Measurements from ENCODE around the gene PIM3. TPM values are rescaled to one million over a fixed set of nuclear protein-coding genes. Genes with fewer than 3 reads are reported as not detected.

Gene PIM3
- total and polyA plus RNA-seq, 2 donors = 36.0 to 57.6 TPM

DNA sequence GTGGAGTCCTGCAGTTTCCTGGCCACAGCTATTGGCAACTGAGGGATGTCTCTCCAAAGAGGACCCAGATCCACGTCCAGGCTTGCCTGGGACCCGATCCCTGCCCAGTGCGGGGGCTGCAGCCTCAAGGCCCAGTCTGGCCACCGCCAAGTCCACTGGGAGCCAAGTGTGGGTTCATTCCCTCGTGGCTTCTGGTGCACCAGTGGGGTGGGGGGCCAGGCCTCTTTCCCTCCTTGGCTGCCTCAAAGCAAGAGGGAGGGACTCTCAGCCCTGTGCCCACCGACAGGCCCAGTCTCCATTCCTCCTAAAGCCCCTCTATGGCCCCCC is 13.3 kb upstream of the PIM3 start:
- H3K36me3 ChIP-seq (ENCODE audit: control insufficient read depth in 2 of 2, insufficient read depth in 2 of 2, low read length in 1 of 2) = no peaks in the 10 kb centered on the region
- peaks cover 0 to 11% of the 10 kb centered on the region in 2 donors for H3K4me1 ChIP-seq (ENCODE audit: control insufficient read depth in 2 of 2, insufficient read depth in 2 of 2, low read length in 2 of 2)
- no peaks in the 10 kb centered on the region for H3K27me3 ChIP-seq (ENCODE audit: control insufficient read depth in 2 of 2, insufficient read depth in 1 of 2, low read length in 1 of 2)
- H3K9me3 ChIP-seq (ENCODE audit: control insufficient read depth in 2 of 2, insufficient read depth in 1 of 2, low read length in 1 of 2) = no peaks in the 10 kb centered on the region
- no peak overlapping the region for H3K4me3 ChIP-seq (ENCODE audit: low read length in 2 of 2)
- WGBS = 90% methylated on average over 6 of the region's 6 CpGs
- no peak for DNase-seq (ENCODE audit: low read depth in 6 of 9, low spot score in 9 of 9)
- no peak overlapping the region for H3K27ac ChIP-seq (ENCODE audit: low read depth in 1 of 2, low read length in 1 of 2)

DNA sequence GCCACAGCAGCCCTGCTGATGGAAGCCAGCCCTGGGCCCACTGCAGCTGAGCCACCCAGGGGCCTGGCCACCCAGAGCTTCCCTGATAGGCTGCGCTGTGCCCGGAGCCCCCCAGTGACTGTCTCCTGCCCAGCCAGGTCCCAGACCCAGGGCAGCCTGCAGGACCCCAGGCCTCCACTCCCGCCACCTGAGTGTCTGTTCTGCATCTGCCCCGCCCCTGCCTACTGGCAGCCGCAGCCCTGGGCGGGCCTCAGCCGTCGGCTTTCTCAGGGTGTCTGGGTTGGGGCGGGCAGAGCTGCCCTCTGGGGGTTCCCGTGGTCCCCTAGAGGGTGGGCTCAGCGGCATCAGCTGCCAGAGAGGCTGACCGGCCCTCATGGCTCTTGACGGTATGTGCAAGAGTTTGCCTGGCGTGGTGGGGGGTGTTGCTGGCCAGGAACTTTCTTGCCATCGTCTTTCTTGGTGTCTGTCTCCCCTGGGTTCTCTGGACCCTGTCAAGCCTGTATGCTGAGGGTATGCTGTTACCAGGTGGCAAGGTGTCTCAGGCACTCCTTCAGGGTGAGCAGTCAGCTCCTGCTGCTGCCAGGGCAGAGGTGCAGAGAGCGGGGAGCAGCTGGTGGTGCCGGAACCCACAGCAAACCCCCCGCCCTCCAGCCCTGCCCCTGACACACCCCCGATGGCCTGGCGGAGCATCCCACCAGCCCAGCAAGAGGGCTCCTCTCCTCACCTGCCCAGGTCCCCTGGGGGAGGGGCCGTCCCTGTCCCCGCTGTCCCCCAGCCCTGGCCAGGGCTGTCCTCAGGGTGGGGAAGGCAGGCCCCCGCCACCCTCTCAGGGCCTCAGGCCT is 12.2 kb upstream of the PIM3 start:
- Histone ChIP-seq H3K27me3 (ENCODE audit: control insufficient read depth in 2 of 2, insufficient read depth in 1 of 2, low read length in 1 of 2) (no peaks in the 10 kb centered on the region), H3K4me3 (ENCODE audit: low read length in 2 of 2) (no peak overlapping the region), H3K27ac (ENCODE audit: low read depth in 1 of 2, low read length in 1 of 2) (no peak overlapping the region), H3K9me3 (ENCODE audit: control insufficient read depth in 2 of 2, insufficient read depth in 1 of 2, low read length in 1 of 2) (no peaks in the 10 kb centered on the region), H3K4me1 (ENCODE audit: control insufficient read depth in 2 of 2, insufficient read depth in 2 of 2, low read length in 2 of 2) (peaks cover 0 to 11% of the 10 kb centered on the region in 2 donors), H3K36me3 (ENCODE audit: control insufficient read depth in 2 of 2, insufficient read depth in 2 of 2, low read length in 1 of 2) (no peaks in the 10 kb centered on the region)
- 96% methylated on average over 23 of the region's 23 CpGs for WGBS
- DNase-seq (ENCODE audit: low read depth in 6 of 9, low spot score in 9 of 9) = no peak

DNA sequence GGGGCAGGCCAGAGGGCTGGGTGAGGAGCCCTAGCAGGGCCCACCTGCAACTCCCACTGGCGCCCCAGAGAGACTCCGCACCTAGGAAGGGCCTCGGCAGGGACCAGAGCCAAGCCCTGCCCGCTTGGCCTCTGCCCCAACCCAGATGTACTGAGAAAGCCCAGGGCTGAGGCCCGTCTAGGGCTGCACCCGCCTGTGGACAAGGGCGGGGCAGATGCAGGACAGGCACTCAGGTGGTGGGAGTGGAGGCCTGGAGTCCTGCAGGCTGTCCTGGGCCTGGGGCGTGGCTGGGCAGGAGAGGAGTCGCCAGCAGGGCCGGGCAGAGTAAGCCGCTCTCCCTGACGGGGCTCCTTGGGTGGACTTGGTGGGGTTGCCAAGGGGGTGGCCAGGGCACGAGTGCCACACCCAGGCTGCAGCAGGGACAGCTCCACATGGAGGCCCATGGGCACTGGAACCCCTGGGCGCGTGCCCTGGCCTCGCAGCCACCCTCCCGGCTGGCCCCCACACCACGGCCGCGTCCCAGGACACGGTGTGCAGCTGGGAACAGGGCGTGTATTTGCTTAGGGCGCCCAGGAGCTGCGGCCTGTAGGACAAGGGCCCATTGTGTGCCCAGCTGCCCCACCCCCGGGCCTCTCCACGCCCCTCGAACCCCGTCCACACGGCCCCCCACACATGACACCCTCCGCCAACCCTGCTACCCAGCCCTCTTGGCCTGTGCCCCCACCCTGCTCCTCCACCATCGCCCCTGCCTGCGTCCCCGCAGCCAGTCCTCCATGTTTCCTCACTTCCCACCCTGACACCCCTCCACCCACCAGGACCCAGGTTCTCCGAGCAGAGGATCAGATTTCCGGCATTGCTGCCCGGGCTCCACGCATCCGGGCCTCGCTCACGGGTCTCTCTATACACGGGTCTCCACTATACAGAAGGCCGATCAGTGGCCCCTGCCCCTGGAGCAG is 11.3 kb upstream of the PIM3 start:
- H3K9me3 ChIP-seq (ENCODE audit: control insufficient read depth in 2 of 2, insufficient read depth in 1 of 2, low read length in 1 of 2) = no peaks in the 10 kb centered on the region
- DNase-seq (ENCODE audit: low read depth in 6 of 9, low spot score in 9 of 9) = no peak
- peaks cover 0 to 11% of the 10 kb centered on the region in 2 donors for H3K4me1 ChIP-seq (ENCODE audit: control insufficient read depth in 2 of 2, insufficient read depth in 2 of 2, low read length in 2 of 2)
- H3K4me3 ChIP-seq (ENCODE audit: low read length in 2 of 2) = no peak overlapping the region
- H3K36me3 ChIP-seq (ENCODE audit: control insufficient read depth in 2 of 2, insufficient read depth in 2 of 2, low read length in 1 of 2) = no peaks in the 10 kb centered on the region
- no peaks in the 10 kb centered on the region for H3K27me3 ChIP-seq (ENCODE audit: control insufficient read depth in 2 of 2, insufficient read depth in 1 of 2, low read length in 1 of 2)
- H3K27ac ChIP-seq (ENCODE audit: low read depth in 1 of 2, low read length in 1 of 2) = no peak overlapping the region
- 96% methylated on average over 42 of the region's 42 CpGs for WGBS

DNA sequence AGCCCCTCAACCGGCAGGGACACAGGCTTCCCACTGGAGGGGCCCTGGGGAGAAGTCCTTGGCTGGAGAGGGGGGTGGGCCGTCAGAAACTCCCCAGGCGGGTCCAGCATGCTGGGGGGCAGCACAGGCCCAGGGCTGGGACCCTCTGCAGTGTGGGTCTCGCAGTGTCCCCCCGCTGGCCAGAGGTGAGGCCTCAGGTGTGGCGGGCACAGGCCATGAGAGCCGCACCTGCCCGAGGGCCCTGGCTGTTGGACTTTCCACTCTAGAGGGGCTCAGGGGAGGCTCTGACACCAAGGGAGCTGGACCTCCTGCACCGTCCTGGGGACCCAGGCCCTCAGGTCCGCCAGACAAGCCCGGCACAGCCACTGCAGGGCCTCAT is 10.7 kb upstream of the PIM3 start:
- peaks cover 0 to 11% of the 10 kb centered on the region in 2 donors for H3K4me1 ChIP-seq (ENCODE audit: control insufficient read depth in 2 of 2, insufficient read depth in 2 of 2, low read length in 2 of 2)
- WGBS = 97% methylated on average over 11 of the region's 11 CpGs
- no peaks in the 10 kb centered on the region for H3K27me3 ChIP-seq (ENCODE audit: control insufficient read depth in 2 of 2, insufficient read depth in 1 of 2, low read length in 1 of 2)
- H3K4me3 ChIP-seq (ENCODE audit: low read length in 2 of 2) = no peak overlapping the region
- H3K36me3 ChIP-seq (ENCODE audit: control insufficient read depth in 2 of 2, insufficient read depth in 2 of 2, low read length in 1 of 2) = no peaks in the 10 kb centered on the region
- no peaks in the 10 kb centered on the region for H3K9me3 ChIP-seq (ENCODE audit: control insufficient read depth in 2 of 2, insufficient read depth in 1 of 2, low read length in 1 of 2)
- H3K27ac ChIP-seq (ENCODE audit: low read depth in 1 of 2, low read length in 1 of 2) = no peak overlapping the region
- no peak for DNase-seq (ENCODE audit: low read depth in 6 of 9, low spot score in 9 of 9)

DNA sequence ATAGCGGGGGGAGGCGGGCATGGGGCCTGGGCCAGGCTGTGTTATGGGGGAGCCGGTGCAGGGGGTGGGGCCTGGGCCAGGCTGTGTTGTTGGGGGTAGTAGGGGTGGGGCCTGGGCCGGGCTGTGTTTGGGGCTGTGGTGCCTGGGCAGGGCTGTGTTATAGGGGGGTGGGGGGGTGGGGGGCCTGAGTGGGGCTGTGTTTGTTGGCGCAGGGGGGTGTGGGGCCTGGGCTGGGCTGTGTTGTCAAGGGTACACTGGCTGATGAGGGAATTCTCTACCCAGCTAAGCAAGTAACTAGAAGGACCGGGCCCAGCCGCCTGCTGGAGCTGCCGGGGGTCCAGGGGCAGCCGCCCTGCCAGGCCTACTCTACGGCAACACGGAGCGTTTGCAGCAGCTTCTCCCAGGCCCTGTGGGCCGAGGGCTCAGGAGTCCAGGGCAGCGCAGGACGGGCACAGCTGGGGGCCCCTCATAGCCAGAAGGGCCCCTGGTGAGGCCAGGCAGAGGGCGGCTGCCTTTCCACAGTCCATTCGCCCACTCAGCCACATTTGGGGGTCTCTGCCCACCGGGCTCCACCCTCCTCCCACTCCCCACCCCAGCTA is 10.1 kb upstream of the PIM3 start:
- no peak overlapping the region for H3K4me3 ChIP-seq (ENCODE audit: low read length in 2 of 2)
- H3K27ac ChIP-seq (ENCODE audit: low read depth in 1 of 2, low read length in 1 of 2) = peak overlapping the region in 1 of 2 donors; percentile 74
- H3K27me3 ChIP-seq (ENCODE audit: control insufficient read depth in 2 of 2, insufficient read depth in 1 of 2, low read length in 1 of 2) = no peaks in the 10 kb centered on the region
- DNase-seq (ENCODE audit: low read depth in 6 of 9, low spot score in 9 of 9) = no peak
- no peaks in the 10 kb centered on the region for H3K36me3 ChIP-seq (ENCODE audit: control insufficient read depth in 2 of 2, insufficient read depth in 2 of 2, low read length in 1 of 2)
- no peaks in the 10 kb centered on the region for H3K9me3 ChIP-seq (ENCODE audit: control insufficient read depth in 2 of 2, insufficient read depth in 1 of 2, low read length in 1 of 2)
- 94% methylated on average over 18 of the region's 18 CpGs for WGBS
- H3K4me1 ChIP-seq (ENCODE audit: control insufficient read depth in 2 of 2, insufficient read depth in 2 of 2, low read length in 2 of 2) = peaks cover 0 to 15% of the 10 kb centered on the region in 2 donors

DNA sequence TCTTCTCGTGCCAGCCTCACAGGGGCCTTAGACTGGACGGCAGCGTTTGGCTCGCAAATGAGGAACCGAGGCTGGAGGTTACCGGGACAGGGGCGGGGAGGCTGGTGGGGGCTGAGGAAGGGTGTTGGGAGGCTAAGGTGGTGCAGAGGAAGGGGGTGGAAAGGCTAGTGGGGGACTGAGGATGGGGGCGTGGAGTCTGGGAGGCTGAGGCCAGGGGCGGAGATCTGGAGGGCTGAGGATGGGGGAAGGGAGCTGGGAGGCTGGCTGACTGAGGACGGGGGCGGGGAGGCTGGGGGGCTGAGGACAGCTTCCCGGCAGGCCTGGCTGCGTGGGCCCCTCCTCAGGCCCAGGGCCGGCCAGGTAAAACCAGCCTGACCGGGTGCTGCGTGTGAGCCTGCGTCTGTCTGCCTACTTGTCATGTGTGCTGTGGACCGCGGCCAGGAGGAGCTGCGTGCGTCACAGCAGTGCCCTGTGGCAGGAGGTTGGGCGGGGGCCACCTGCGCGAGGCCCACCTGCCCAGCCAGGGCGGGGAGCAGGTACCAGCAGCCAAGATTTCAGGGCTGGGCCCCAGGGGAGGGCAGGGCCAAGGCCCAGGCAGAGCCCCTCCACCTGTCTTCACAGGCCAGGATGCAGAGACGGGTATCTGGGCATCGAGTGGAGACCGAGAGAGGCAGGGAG is 9.4 kb upstream of the PIM3 start:
- no peak for DNase-seq (ENCODE audit: low read depth in 6 of 9, low spot score in 9 of 9)

GRCh38 chr22:49951678-49951985 is 8.9 kb upstream of the PIM3 start:
- 90% methylated on average over 4 of the region's 4 CpGs for WGBS
- peak overlapping the region in 1 of 2 donors; percentile 66 for H3K27ac ChIP-seq (ENCODE audit: low read depth in 1 of 2, low read length in 1 of 2)
- no peak overlapping the region for H3K4me3 ChIP-seq (ENCODE audit: low read length in 2 of 2)
- H3K27me3 ChIP-seq (ENCODE audit: control insufficient read depth in 2 of 2, insufficient read depth in 1 of 2, low read length in 1 of 2) = no peaks in the 10 kb centered on the region
- no peak for DNase-seq (ENCODE audit: low read depth in 6 of 9, low spot score in 9 of 9)
- H3K36me3 ChIP-seq (ENCODE audit: control insufficient read depth in 2 of 2, insufficient read depth in 2 of 2, low read length in 1 of 2) = no peaks in the 10 kb centered on the region
- H3K4me1 ChIP-seq (ENCODE audit: control insufficient read depth in 2 of 2, insufficient read depth in 2 of 2, low read length in 2 of 2) = peaks cover 0 to 11% of the 10 kb centered on the region in 2 donors
- no peaks in the 10 kb centered on the region for H3K9me3 ChIP-seq (ENCODE audit: control insufficient read depth in 2 of 2, insufficient read depth in 1 of 2, low read length in 1 of 2)

More for the DNA sequence above, 9.4 kb upstream of the PIM3 start:
- Histone ChIP-seq H3K4me1 (ENCODE audit: control insufficient read depth in 2 of 2, insufficient read depth in 2 of 2, low read length in 2 of 2) (peaks cover 0 to 11% of the 10 kb centered on the region in 2 donors), H3K9me3 (ENCODE audit: control insufficient read depth in 2 of 2, insufficient read depth in 1 of 2, low read length in 1 of 2) (no peaks in the 10 kb centered on the region), H3K27me3 (ENCODE audit: control insufficient read depth in 2 of 2, insufficient read depth in 1 of 2, low read length in 1 of 2) (no peaks in the 10 kb centered on the region), H3K4me3 (ENCODE audit: low read length in 2 of 2) (no peak overlapping the region), H3K36me3 (ENCODE audit: control insufficient read depth in 2 of 2, insufficient read depth in 2 of 2, low read length in 1 of 2) (no peaks in the 10 kb centered on the region), H3K27ac (ENCODE audit: low read depth in 1 of 2, low read length in 1 of 2) (peak overlapping the region in 1 of 2 donors; percentile 74)
- 95% methylated on average over 28 of the region's 28 CpGs for WGBS

DNA sequence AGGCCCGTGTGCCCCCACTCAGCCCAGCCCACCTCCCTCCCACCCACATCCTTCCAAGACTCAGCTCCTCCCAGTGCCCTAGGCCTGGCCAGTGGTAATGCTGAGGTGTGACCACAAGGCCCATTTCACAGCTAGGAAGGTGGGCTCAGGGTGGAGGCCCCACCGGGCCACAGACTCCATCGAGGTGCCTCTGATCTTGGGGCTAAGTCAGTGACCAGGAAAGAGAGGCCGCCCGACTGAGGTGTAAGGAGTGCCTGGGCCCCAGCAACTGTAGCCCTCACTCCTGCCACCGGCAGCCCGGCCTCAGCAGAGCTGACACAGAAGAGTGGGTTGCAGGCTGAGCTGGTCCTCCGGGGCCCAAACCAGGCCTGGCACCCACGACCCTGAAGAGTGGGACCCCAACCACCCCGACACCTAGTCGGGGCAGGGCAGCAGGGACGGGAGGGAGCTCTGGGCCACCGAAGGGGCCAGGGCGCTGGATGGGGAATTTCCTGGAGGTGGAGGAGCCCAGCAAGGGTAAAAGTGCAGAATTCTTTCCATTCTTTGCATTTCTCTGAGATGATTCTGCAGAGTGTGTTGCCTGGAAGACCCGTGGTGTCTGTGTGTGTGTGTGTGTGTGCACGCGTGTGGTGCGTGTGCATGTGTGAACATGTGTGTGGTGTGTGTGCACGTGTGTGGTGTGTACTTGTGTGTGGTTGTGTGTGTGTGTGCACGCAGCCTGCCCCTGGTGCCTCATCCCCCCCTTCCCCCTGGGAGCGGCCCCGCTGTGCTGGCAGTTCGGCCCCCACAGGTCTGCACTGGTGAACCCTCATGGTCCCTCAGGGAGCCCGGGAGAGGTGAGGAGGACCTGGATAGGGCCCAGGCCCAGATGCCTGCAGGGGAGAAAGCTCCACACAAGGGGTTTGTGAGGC is 8.3 kb upstream of the PIM3 start:
- H3K4me3 ChIP-seq (ENCODE audit: low read length in 2 of 2) = no peak overlapping the region
- H3K9me3 ChIP-seq (ENCODE audit: control insufficient read depth in 2 of 2, insufficient read depth in 1 of 2, low read length in 1 of 2) = no peaks in the 10 kb centered on the region
- 94% methylated on average over 24 of the region's 24 CpGs for WGBS
- H3K36me3 ChIP-seq (ENCODE audit: control insufficient read depth in 2 of 2, insufficient read depth in 2 of 2, low read length in 1 of 2) = no peaks in the 10 kb centered on the region
- DNase-seq (ENCODE audit: low read depth in 6 of 9, low spot score in 9 of 9) = no peak
- peak overlapping the region; percentile 32 to 66 for H3K27ac ChIP-seq (ENCODE audit: low read depth in 1 of 2, low read length in 1 of 2)
- H3K4me1 ChIP-seq (ENCODE audit: control insufficient read depth in 2 of 2, insufficient read depth in 2 of 2, low read length in 2 of 2) = peaks cover 0 to 11% of the 10 kb centered on the region in 2 donors
- H3K27me3 ChIP-seq (ENCODE audit: control insufficient read depth in 2 of 2, insufficient read depth in 1 of 2, low read length in 1 of 2) = no peaks in the 10 kb centered on the region
